HK-2 (cell line): ENCODE results near the gene MACROD2.
A peak's percentile ranks its signal among the peaks of the same experiment; 100 is the strongest.

Experiments
- DNase-seq: peaks from one replicate; pipeline ENCODE4 v3.0.0-alpha.2; 2018; ENCODE audit not compliant: unreplicated experiment

MACROD2 gene

GRCh38 chr20:15673206-15673605, 1677.9 kb downstream of the MACROD2 start:
- no peak for DNase-seq

GRCh38 chr20:15674253-15675060, 1679.1 kb downstream of the MACROD2 start:
- DNase-seq, result no peak

DNA sequence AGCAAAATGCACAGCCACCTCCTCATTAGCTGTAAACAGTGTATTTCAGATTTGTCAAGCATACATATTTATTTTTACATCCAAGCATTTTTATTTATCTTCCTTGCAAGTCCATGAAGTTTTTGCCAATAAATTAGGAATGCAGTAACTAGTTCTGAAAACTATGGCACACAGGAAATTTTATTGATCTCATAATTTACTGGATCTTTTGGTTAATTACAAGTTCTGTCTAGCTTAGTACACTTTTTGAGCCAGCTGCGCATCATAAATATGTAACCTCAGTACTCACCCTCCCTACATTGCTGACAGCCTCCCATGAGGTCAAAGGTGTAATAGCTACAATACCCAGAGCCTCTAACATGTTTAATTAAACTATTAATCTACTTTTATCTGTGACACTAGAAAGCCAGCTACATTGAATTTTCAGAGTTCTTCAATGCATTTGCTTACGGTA, 1679.8 kb downstream of the MACROD2 start:
- no peak for DNase-seq

DNA sequence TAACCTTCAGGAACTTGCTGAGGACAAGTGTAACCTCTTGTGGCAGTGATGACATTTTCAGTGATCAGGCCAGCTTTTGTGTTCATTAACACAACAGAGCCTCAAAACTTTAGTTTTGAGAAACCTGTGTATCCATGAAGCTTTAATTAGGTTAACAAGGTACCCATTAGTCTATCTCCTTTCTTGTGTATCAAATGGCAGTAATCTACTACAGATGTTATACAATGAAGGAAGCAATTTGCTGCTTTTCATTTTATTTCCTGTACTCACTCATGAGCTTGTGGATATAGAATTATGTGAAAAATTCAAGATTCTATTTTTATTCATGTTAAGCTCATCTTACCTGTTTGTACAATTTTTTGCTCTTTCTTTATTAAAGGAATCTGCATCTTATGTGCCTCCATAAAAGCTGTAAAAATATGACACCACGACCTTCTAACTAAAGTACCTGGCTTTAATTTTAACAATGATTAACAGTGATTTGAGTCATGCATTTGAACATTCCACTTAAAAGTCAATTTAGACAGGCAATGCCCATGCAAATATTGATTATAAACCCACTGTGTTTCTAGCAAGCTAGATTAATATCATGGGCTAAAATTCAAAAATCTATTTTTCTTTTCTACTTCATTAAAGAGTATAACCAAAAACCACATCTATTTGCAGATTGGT, 1680.6 kb downstream of the MACROD2 start:
- DNase-seq, result no peak

GRCh38 chr20:15676815-15677214, 1681.5 kb downstream of the MACROD2 start:
- no peak for DNase-seq

DNA sequence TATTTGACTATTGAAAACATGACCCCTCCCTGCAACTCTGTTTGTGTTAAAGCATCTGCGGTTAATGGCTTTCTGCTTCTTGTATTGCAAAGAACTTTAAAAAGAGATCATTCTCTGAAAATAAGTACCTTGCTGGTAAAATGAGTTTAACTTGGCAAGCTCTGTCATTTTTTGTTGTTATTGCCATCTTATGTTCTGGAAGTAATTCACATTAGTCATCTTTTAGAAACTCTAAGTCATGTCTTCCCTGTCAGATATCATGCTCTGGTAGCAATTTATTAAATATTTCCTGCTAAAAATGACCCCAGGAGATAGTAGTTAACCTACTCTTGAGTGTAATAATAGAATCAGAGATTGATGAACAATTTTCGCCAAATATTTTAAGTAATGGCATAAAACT, 1687.4 kb downstream of the MACROD2 start:
- no peak for DNase-seq

DNA sequence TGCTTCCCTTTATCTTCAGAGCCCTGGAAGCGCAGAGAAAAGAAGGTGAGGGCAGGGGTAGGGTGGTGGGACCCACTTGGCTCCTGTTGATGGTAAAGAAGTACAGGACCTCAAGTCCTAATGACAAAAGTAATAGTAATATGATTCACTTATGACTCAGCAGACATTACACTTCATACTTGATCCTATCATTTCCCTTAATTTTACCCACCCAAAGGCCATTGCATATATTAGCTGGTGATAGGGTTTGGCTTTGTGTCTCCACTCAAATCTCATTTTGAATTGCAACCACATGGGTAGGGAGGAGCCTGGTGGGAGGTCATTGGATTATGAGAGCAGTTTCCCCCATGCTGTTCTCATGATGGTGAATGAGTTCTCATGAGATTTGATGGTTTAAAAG, 1697.3 kb downstream of the MACROD2 start:
- no peak for DNase-seq

GRCh38 chr20:15699431-15700146, 1704.3 kb downstream of the MACROD2 start:
- DNase-seq, result no peak

DNA sequence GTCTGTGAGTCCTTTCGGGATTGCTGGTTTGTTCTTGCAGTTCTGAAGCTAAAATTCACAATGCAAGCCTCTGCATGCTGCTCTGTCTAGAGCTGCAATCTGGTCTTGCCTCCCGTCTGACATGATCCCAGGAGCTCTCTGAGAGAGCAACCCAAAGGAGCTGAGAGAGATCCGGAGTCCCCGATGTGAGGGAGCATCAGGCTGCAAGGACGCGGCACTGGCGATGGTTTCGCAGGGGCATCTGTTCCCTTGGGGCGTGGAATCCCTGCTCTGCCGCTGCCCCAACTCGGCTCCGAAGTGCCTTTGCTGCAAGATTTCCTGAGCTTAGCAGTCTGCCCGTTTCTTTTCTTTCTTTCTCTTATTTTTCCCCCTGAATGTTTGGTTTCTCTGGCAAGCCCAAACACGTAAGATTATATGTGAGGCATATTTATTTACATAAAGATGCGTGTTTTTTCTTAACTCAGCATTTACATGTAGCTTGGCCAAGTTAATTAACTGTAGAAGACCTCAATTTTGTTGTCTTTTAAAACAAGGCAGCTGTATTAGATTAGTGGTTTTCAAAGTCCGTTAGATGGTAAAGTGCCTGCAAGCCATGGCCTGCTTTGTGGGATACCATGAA, 1704.9 kb downstream of the MACROD2 start:
- no peak for DNase-seq

DNA sequence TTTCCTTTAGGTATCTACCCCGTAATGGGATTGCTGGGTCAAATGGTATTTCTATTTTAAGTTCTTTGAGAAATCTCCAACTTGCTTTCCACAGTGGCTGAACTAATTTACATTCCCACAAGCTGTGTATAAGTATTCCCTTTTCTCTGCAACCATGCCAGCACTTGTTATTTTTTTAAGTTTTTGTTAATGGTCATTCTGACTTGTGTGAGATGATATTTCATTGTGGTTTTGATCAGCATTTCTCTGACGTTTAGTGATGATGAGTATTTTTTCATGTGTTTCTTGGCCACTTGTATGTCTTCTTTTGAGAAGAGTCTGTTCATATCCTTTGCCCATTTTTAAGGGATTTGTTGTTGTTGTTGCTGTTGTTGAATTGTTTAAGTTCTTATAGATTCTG, 1706.8 kb downstream of the MACROD2 start:
- no peak for DNase-seq

DNA sequence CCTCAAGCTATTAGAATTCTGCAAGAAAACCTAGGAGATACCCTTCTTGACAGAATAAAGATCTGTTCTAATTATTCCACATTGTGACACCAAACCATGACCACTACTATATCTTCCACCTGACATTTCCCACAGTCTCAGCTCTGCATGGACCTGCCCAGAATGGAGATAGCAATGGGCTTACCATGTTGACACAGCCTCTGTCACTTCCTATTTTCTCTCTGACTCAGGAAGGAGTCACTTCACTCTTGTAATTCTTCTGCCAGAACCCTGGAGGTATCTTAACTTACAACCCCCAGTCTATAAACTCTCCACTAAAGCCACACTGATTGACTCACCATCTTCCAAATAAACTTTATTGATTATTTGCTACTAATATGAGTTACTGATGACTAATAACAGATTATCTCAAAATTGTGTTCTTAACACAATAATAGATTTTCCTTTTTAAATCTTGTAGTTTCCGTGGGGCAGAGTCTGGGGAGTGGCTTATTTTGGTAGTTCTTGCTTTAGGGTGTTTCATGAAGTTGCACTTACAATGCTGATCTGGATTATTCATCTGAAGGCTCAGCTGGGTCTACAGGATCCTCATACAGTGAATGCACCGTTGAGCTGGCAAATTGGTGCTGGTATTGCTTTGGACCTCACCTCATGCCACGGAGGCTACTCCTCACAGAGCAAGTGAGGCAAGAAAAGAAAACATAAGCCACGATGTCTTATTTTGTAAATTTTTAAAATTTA, 1708.0 kb downstream of the MACROD2 start:
- no peak for DNase-seq

DNA sequence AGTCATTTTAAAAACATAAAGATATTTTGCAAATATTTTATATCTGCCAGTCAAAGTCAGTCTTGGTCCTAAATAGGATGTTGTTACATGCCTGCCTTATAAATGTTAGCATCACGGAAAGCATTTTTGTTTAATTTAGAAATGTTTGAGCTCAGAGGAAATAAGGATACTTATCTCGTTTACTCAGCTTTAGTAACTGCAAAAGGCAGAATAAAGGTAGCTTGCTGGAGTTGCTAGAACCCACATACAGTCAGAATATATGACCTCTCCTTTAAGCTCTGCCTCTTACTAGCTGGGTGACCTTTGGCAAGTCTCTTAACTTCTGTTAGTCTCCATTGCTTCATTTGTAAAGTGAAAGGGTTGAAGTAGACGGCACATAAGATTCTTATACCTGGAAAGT, 1710.7 kb downstream of the MACROD2 start:
- DNase-seq, result no peak

DNA sequence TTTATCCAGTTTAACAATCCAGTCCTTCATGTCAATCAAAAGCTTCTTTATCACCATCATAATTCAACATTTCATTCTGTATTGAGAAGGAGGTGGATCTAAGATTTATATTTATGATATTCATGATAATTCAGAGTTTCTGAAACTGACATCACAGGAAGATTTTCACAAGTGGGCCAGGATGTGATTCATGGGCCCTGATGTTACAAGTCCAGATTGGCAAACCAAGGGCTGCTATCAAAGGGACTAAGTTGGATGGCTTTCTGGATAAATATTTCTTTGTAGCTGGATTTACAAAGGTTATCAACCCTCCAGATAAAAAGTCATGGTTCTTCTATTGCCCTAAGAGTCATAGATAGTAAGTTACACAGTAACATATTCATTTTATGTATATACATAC, 1711.4 kb downstream of the MACROD2 start:
- no peak for DNase-seq

DNA sequence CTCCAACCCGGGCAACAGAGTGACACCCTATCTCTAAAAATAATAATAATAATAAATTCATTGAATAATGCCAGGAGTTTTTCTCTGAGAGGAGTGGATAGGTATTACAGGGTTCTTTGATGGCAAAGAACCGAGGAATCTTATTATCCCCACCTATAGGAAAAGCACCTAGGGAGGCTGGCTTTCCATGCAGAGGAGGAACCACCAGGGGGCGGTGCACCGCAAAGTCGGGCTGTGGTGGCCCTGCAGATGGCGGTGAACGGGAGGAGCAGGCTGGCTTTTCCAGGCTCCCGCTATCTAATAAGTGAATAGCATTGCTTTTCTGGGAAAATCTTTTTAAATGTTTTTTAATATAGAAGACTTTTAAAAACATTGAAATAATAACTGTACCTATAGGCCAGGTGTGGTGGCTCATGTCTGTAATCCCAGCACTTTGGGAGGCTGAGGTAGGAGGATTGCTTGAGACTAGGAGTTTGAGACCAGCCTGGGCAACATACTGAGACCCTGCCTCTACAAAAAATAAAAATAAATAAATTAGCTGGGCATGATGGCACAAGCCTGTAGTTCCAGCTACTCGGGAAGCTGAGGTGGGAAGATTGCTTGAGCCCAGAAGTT, 1713.8 kb downstream of the MACROD2 start:
- DNase-seq, result peak; percentile 34

GRCh38 chr20:15710636-15711035, 1715.3 kb downstream of the MACROD2 start:
- DNase-seq, result no peak

DNA sequence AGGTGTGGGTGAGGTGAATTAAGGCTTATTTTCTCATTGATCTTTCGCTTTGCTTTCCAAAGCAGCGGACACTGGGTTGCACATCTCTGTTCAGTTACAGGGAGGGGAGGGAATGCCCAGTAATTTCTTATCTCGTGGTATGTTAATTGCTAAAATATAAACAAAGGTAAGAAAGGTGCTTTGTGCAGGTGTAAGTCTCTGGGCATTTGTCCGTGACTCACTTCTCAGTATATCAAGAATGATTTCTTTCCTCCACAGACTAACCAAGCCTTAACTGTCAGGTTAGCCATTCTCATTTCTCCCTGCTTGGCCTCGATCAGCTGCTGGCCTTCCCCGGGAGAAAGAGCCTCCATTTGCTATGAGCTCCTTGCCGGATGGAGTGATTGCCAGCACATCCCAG, 1715.9 kb downstream of the MACROD2 start:
- DNase-seq, result no peak

- no peak for DNase-seq
Observed at GRCh38 chr20:15716256-15716655, 1720.9 kb downstream of the MACROD2 start.

- DNase-seq, result no peak
Observed at GRCh38 chr20:15726416-15726815, 1731.1 kb downstream of the MACROD2 start.

DNA sequence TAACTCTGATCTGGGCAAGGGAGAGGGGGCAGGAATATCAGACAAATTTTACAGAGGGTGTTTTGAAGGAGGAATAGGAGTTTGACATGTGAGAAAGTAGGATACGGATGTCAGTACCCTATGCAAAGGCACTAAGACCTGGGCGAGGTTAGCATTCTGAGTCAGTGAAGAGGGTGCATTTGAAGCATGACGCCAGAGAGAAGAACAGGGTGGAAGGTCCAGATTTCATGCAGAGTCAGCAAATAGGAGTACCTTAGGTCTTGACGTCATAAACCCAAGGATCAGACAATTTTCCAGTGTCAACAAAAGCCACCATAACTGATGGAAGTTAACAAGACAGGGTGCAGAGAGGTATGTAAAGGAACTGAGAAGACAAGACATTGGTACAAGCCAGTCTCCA, 1738.7 kb downstream of the MACROD2 start:
- no peak for DNase-seq

- DNase-seq, result no peak
Observed at GRCh38 chr20:15739035-15739434, 1743.7 kb downstream of the MACROD2 start.
